ENCODE measurements around the gene ZNF627.

The ZNF627 gene

DNA sequence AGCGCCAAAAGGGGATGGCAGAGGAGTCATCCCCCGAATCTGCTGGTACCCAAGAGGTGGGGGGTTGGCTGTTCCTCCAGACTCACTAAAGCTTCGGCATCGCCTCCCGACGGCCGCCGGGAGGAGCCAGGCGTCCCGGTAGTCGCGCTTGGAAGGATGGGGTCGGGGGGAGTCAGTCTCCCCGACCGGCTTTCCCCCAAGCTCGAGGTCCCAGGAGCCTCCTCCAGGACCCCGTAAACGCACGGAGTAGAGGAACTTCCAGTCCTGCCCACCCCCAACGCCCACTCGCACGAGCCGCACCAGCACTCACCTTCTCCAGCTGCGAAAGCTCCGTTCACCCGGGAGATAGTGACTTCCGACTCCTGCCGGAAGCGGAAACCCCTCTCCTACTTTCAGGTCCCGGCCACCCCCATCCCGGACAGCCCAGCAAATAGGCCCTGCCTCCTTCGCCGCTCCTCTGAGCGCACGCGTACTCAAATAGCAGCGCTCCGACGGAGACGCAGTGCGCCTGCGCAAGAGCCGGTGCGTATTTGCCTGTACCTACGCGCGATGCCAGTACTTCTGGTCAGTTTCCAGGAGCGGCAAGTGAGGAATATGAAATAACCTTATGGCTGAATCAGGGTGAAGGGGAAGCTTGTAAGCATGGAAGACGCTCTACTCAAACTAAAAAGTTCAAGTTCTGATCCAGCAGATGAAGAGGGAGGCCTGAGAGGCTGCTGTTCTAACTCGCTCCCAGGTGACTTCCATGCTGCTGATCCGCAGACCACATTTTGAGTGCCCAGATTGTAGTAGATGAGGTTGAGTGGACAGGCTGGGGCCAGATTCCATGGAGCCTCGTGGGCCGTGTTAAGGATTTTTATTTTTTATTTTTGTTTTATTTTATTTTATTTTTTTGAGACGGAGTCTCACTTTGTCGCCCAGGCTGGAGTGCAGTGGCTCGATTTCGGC, 38.1 kb upstream of the ZNF627 start, which contains the start of gene ELOF1 (continued):
- TF ChIP-seq, protein P1, sequence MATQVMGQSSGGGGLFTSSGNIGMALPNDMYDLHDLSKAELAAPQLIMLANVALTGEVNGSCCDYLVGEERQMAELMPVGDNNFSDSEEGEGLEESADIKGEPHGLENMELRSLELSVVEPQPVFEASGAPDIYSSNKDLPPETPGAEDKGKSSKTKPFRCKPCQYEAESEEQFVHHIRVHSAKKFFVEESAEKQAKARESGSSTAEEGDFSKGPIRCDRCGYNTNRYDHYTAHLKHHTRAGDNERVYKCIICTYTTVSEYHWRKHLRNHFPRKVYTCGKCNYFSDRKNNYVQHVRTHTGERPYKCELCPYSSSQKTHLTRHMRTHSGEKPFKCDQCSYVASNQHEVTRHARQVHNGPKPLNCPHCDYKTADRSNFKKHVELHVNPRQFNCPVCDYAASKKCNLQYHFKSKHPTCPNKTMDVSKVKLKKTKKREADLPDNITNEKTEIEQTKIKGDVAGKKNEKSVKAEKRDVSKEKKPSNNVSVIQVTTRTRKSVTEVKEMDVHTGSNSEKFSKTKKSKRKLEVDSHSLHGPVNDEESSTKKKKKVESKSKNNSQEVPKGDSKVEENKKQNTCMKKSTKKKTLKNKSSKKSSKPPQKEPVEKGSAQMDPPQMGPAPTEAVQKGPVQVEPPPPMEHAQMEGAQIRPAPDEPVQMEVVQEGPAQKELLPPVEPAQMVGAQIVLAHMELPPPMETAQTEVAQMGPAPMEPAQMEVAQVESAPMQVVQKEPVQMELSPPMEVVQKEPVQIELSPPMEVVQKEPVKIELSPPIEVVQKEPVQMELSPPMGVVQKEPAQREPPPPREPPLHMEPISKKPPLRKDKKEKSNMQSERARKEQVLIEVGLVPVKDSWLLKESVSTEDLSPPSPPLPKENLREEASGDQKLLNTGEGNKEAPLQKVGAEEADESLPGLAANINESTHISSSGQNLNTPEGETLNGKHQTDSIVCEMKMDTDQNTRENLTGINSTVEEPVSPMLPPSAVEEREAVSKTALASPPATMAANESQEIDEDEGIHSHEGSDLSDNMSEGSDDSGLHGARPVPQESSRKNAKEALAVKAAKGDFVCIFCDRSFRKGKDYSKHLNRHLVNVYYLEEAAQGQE (tag by site-specific recombination; IDR thresholded peaks at IDR 0.05) = peak; percentile 27; the same call in 1 of the 2 replicates
- no peak for TF ChIP-seq ZNF223 (tag by site-specific recombination; IDR thresholded peaks at IDR 0.05)
- TF ChIP-seq, protein P2, sequence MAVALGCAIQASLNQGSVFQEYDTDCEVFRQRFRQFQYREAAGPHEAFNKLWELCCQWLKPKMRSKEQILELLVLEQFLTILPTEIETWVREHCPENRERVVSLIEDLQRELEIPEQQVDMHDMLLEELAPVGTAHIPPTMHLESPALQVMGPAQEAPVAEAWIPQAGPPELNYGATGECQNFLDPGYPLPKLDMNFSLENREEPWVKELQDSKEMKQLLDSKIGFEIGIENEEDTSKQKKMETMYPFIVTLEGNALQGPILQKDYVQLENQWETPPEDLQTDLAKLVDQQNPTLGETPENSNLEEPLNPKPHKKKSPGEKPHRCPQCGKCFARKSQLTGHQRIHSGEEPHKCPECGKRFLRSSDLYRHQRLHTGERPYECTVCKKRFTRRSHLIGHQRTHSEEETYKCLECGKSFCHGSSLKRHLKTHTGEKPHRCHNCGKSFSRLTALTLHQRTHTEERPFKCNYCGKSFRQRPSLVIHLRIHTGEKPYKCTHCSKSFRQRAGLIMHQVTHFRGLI (tag by site-specific recombination; IDR thresholded peaks at IDR 0.05) = 0 out of 2 replicates have a peak, but pooled peaks have one; percentile 20
- TF ChIP-seq ZEB2 (tag by site-specific recombination; IDR thresholded peaks at IDR 0.05) = peak; percentile 72
- TF ChIP-seq ZNF501 (tag by site-specific recombination; IDR thresholded peaks at IDR 0.05) = no peak
- TF ChIP-seq, protein P3, sequence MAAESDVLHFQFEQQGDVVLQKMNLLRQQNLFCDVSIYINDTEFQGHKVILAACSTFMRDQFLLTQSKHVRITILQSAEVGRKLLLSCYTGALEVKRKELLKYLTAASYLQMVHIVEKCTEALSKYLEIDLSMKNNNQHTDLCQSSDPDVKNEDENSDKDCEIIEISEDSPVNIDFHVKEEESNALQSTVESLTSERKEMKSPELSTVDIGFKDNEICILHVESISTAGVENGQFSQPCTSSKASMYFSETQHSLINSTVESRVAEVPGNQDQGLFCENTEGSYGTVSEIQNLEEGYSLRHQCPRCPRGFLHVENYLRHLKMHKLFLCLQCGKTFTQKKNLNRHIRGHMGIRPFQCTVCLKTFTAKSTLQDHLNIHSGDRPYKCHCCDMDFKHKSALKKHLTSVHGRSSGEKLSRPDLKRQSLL (tag by site-specific recombination; IDR thresholded peaks at IDR 0.05) = no peak
- TF ChIP-seq ZNF366 (tag by site-specific recombination; conservative IDR thresholded peaks at IDR 0.05) = no peak
- TF ChIP-seq ZNF10 (tag by site-specific recombination; IDR thresholded peaks at IDR 0.05) = peak; percentile 71
- no peak for TF ChIP-seq ZSCAN16 (tag by site-specific recombination; IDR thresholded peaks at IDR 0.05)
- TF ChIP-seq, protein P4, sequence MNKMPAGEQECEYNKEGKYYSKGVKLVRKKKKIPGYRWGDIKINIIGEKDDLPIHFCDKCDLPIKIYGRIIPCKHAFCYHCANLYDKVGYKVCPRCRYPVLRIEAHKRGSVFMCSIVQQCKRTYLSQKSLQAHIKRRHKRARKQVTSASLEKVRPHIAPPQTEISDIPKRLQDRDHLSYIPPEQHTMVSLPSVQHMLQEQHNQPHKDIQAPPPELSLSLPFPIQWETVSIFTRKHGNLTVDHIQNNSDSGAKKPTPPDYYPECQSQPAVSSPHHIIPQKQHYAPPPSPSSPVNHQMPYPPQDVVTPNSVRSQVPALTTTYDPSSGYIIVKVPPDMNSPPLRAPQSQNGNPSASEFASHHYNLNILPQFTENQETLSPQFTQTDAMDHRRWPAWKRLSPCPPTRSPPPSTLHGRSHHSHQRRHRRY (tag by site-specific recombination; IDR thresholded peaks at IDR 0.05) = no peak
- no peak for TF ChIP-seq ZBTB1 (tag by site-specific recombination; IDR thresholded peaks at IDR 0.05)
- TF ChIP-seq, protein P5, sequence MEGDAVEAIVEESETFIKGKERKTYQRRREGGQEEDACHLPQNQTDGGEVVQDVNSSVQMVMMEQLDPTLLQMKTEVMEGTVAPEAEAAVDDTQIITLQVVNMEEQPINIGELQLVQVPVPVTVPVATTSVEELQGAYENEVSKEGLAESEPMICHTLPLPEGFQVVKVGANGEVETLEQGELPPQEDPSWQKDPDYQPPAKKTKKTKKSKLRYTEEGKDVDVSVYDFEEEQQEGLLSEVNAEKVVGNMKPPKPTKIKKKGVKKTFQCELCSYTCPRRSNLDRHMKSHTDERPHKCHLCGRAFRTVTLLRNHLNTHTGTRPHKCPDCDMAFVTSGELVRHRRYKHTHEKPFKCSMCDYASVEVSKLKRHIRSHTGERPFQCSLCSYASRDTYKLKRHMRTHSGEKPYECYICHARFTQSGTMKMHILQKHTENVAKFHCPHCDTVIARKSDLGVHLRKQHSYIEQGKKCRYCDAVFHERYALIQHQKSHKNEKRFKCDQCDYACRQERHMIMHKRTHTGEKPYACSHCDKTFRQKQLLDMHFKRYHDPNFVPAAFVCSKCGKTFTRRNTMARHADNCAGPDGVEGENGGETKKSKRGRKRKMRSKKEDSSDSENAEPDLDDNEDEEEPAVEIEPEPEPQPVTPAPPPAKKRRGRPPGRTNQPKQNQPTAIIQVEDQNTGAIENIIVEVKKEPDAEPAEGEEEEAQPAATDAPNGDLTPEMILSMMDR (tag by site-specific recombination; IDR thresholded peaks at IDR 0.05) = peak; percentile 45
- TF ChIP-seq ZXDB (tag by site-specific recombination; IDR thresholded peaks at IDR 0.05) = peak; percentile 53; the same call in 1 of the 2 replicates
- TF ChIP-seq, protein P6, sequence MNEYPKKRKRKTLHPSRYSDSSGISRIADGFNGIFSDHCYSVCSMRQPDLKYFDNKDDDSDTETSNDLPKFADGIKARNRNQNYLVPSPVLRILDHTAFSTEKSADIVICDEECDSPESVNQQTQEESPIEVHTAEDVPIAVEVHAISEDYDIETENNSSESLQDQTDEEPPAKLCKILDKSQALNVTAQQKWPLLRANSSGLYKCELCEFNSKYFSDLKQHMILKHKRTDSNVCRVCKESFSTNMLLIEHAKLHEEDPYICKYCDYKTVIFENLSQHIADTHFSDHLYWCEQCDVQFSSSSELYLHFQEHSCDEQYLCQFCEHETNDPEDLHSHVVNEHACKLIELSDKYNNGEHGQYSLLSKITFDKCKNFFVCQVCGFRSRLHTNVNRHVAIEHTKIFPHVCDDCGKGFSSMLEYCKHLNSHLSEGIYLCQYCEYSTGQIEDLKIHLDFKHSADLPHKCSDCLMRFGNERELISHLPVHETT (tag by site-specific recombination; IDR thresholded peaks at IDR 0.05) = 0 out of 2 replicates have a peak, but pooled peaks have one; percentile 57
- no peak for TF ChIP-seq KLF8 (tag by site-specific recombination; IDR thresholded peaks at IDR 0.05)
- TF ChIP-seq, protein P7, sequence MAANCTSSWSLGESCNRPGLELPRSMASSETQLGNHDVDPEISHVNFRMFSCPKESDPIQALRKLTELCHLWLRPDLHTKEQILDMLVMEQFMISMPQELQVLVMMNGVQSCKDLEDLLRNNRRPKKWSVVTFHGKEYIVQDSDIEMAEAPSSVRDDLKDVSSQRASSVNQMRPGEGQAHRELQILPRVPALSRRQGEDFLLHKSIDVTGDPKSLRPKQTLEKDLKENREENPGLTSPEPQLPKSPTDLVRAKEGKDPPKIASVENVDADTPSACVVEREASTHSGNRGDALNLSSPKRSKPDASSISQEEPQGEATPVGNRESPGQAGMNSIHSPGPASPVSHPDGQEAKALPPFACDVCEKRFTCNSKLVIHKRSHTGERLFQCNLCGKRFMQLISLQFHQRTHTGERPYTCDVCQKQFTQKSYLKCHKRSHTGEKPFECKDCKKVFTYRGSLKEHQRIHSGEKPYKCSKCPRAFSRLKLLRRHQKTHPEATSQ (tag by site-specific recombination; IDR thresholded peaks at IDR 0.05) = no peak
- peak; percentile 91 for TF ChIP-seq ZFHX2 (tag by site-specific recombination; conservative IDR thresholded peaks at IDR 0.05)
- no peak for TF ChIP-seq ZNF555 (tag by site-specific recombination; conservative IDR thresholded peaks at IDR 0.05)
- TF ChIP-seq, protein P8, sequence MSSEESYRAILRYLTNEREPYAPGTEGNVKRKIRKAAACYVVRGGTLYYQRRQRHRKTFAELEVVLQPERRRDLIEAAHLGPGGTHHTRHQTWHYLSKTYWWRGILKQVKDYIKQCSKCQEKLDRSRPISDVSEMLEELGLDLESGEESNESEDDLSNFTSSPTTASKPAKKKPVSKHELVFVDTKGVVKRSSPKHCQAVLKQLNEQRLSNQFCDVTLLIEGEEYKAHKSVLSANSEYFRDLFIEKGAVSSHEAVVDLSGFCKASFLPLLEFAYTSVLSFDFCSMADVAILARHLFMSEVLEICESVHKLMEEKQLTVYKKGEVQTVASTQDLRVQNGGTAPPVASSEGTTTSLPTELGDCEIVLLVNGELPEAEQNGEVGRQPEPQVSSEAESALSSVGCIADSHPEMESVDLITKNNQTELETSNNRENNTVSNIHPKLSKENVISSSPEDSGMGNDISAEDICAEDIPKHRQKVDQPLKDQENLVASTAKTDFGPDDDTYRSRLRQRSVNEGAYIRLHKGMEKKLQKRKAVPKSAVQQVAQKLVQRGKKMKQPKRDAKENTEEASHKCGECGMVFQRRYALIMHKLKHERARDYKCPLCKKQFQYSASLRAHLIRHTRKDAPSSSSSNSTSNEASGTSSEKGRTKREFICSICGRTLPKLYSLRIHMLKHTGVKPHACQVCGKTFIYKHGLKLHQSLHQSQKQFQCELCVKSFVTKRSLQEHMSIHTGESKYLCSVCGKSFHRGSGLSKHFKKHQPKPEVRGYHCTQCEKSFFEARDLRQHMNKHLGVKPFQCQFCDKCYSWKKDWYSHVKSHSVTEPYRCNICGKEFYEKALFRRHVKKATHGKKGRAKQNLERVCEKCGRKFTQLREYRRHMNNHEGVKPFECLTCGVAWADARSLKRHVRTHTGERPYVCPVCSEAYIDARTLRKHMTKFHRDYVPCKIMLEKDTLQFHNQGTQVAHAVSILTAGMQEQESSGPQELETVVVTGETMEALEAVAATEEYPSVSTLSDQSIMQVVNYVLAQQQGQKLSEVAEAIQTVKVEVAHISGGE (tag by site-specific recombination; conservative IDR thresholded peaks at IDR 0.05; ENCODE audit: low read depth) = peak; percentile 96
- TF ChIP-seq ZNF239 (tag by site-specific recombination; IDR thresholded peaks at IDR 0.05) = no peak
- TF ChIP-seq ZNF623 (tag by site-specific recombination; IDR thresholded peaks at IDR 0.05) = peak; percentile 31; the same call in 1 of the 2 replicates
- 0 out of 2 replicates have a peak, but pooled peaks have one; percentile 27 for TF ChIP-seq ZBTB21 (tag by site-specific recombination; IDR thresholded peaks at IDR 0.05)
